ENCODE results near the gene MASP2.
"Not testable (repeated sequence)": the region's sequence is repeated elsewhere in the genome, so short reads cannot be mapped to it uniquely, and the experiment has no call there.

The MASP2 gene

DNA sequence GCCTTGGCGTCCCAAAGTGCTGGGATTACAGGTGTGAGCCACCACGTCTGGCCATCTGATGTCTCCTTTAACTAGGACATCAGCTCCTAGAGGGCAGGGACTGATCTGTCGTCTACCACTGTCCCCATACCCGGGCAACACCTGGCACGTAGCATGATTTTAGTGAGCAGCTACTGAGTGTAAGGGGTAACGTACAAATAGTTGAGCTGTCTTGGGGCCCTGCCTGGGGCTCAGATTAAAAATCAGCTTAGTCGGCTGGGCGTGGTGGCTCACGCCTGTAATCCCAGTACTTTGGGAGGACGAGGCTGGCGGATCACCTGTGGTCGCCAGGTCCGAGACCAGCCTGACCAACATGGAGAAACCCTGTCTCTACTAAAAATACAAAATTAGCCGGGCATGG, 11.0 kb upstream of the MASP2 start:
- no peak for DNase-seq

DNA sequence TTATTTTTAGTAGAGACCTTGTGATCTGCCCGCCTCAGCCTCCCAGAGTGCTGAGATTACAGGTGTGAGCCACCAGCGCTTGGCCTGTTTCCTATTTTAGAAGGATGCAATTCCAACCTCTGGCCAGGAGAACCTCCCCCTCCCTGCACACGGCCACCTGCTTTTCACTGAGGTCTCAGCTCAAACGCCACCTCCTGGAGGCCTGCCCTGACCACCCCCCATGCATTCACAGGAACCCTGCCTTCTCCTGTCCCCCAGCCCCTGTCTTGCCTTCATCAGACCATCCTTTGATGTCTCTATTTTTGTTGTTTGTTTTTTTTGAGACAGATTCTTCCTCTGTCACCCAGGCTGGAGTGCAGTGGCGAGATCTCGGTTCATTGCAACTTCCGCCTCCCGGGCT, 10.4 kb upstream of the MASP2 start:
- no peak for DNase-seq

DNA sequence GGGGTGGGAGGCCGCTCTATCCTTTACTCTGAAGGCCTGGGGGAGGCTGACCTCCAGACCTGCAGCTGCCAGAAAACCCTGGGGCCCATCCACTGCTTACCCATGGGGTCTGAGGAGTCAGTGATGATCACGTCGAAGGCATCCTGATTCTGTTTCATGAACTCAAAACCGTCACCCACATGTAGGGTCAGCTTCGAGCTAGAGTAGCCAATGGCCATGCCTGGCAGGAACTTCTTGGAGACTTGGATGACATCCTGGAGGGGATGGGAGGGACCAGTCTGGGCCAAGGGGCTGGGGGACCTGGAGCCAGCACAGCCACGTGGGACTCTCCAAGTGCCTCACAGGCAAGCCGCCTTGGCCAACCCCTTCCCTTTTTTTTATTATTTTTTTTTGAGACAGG, 9.5 kb upstream of the MASP2 start:
- no peak for DNase-seq

DNA sequence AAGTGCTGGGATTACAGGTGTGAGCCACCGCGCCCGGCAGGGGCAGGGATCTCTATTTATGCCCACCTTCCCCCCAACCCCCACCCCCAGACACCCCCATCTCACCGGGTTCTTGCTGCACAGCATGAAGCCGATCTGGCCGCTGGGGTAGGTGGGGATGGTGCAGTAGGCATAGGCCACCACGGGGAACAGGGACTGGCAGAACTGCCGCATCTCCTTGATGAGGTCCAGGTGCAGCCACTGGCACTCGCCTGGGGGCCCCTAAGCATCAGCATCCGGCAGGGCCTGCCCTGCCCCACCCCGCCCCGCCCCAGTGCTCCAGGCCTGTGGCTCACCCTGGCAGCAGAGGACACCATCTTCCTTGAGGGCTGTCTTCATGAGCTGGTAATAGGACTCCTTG, 8.6 kb upstream of the MASP2 start:
- DNase-seq = no peak

DNA sequence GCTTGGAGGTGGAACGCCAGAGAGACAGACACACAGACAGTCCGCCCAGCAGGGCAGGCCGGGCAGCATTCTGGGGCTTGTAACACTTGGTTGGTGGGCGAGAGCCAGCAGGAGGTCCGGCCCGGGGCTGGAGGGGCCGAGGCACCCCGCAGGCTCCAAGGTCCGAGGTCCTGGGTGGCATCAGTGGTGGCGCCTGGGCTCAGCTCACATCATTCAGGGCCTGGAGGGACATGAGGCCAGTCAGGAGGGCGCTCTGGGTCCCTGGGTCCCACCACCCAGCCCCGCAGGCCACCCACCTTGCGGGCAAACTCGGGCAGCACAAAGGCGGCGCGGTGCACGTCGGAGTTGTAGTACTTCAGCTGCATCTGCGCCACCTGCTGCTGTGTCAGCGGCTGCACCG, 7.6 kb upstream of the MASP2 start:
- no peak for DNase-seq

DNA sequence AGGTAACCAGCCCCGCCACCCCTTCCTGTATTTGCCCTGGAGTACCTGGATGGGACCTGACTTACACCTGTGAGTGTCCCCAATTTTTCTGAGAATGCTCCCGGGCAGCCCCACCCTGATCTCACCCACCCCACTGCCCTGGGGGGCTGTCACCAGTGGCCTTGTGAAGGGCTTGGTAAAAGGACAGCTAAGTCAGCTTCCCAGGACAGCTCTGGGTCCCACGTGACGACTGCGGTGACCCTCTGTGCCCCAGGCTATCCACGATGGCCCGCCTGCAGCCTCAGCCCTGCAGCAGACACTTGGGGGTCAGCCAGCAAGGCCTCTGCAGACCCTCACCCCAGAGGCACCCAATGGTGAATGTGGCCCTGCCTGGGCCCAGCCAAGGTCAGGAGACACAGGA, 7.1 kb upstream of the MASP2 start:
- no peak for DNase-seq

DNA sequence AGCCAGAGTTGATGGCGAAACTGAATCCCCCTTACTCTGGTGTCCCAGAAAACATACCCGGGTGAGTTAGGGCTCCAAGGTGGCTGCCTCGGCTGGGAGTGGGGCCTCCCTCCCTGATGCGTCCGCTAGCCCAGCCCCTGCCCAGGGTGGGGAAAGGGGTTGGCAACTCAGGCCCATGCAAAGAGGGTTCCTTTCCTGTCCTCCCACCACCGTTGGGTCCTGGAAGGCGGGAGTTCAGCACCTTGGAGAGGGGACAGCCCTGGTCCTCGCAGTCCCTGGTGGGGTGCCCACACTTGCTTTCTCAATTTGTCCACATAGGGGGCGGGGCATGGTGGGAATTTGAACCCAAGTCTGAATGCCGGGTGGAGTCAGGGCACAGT, 6.7 kb upstream of the MASP2 start:
- no peak for DNase-seq

DNA sequence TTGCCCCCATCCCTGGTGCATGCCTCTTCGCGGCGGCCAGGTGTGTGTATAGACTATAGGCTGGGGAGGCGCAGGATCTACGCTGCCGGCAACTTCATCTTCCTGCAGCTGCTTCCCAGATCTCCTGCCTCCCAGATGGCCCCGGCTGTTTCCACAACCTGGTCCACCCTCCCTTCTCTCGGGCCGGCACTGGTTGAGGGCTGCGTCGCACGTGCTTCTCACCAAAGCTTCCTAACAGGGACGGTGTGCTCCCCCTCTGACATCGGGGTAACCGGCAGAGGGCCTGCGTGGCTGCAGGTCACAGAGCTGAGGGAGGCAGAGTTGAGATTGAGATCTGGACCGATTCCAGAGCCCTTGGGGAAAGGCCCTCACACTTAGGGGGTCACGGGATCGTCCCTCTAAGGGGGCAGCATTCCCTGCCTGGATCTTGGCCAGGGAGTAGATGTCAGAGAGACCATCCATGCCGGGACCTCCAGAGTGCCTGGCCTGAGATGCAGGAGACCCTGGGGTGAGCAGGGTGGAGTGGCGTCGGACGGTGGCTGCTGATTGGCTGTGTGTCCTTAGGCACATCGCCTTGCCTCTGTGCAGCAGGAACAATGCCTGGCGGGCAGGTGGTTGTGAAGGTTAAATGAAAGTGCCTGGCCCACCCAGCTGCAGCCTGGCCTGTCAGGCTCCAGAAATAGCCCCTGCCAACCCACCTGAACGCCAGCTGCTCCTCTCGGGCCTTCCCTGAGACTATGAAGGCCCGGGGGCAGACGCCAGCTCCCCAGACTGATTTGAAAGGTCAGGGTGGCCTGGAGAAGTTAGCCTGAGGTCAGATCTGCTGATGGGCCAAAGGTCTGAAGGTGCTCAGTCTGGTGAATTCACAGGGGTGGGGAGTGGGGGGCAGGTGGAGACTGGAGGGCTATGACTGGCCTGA, 6.1 kb upstream of the MASP2 start:
- no peak for DNase-seq

DNA sequence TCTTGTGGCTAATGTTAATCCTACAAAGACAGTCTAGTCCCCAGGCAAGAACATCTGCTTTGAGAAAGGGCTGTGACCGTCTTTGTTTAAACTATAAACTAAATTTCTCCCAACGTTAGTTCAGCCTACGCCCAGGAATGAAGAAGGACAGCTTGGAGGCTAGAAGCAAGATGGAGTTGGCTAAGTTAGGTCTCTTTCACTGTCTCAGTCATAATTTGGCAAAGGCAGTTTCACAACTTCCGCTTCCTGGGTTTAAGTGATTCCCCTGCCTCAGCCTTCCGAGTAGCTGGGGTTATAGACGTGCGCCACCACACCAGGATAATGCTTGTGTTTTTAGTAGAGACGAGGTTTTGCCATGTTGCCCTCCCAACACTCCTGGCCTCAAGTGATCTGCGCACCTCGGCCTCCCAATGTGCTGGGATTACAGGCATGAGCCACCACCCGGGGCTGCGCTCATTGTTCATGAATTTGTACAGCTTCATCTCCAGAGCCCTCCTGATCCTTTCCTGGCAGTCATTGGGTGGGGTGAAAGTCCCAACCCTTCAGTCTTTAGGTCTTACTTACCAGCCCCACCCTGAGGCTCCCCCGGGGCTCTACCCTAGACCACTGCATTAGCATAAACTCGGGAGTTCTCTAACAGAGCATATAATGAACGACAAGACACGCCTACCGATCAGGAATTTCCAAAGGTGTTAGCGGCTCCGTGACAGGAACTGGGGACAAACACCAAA, 4.9 kb upstream of the MASP2 start:
- DNase-seq = no peak

DNA sequence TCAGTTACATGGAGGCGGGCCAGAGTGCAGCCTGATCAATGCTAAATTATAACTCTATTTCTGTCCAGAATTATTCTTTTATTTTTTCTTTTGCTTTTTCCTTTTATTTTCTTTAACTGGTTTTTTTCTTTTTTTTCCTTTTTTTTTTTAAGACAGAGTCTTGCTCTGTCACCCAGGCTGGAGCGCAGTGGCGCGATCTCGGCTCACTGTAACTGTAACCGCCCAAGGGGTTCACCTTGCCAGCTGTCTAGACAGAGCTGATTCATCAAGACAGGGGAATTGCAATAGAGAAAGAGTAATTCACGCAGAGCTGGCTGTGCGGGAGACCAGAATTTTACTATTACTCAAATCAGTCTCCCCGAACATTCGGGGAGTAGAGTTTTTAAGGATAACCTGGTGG, 4.1 kb upstream of the MASP2 start:
- not testable (repeated sequence) for DNase-seq

DNA sequence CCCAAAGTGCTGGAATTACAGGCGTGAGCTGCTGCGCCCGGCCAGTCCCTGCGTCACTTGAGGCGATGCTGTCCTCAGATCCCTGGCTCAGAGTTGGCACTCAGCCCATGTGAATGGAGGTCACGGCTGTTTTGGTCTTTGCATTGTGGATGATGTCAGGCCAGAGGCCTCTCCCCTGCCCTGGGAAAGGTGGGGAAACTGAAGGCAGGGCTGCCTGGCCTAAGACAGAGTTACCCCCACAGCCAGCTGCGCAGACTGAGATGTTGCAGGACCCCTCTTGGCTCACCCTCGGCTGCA, 821 bp downstream of the MASP2 start:
- no peak for DNase-seq

DNA sequence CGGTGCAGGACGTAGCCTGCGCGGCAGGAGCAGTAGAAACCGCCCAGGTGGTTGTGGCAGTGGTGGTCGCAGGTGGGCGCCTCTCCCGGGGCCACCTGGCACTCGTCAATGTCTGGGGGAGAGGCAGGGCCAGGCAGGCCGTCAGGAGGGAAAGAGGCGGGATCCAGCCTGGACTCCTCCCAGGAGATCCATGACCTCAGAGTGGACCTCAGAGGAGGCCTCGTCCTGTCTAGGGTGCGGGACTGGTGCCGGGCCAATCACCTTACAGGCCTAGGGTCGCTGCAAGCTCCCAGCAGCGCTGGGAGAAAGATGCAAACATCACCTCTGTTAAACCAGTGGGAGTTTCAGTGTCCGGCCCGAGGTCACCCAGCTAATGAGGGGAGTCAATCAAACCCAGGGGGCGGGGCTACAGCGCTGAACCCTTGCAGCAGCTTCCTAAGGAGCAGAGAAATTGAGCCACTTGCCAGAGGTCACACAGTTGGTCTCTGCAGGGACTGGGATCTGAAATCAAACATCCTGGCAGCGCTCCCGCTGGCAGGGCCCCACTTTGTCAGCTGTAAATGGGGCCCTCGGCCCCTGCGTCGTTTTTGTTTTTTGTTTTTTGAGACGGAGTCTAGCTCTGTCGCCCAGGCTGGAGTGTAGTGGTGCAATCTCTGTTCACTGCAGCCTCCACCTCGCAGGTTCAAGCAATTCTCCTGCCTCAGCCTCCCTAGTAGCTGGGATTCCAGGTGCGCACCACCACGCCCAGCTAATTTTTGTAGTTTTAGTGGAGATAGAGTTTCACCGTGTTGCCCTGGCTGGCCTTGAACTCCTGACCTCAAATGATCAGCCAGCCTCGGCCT, 1.4 kb downstream of the MASP2 start:
- DNase-seq = no peak

DNA sequence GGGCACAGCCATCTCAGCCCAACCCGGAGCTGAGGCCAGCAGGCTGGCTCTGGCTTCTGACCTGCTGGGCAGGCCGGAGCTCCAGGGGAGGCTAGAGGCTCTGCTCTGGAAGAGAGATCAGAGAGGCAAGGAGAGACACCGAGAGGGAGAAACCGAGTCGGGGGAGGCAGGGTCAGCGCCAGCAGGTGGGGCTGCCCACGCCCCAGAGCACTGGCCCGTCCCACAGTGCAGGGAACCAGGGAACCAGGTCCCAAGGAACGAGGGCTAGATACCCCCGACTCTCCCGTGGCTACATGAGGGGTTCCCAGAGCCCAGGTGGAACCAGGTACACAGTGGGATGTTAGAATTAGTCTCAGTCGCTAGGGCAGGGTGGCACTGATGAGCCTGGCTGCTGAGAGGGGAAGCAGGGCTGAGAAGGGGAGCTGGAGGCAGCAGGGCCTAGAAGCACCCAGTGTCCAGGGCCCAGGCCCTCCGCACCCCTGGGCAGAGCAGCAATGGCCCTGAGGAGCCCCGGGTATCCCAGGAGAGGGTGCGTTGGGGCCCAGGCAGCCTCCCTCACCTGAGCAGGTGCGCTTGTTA, 2.1 kb downstream of the MASP2 start:
- DNase-seq = no peak

DNA sequence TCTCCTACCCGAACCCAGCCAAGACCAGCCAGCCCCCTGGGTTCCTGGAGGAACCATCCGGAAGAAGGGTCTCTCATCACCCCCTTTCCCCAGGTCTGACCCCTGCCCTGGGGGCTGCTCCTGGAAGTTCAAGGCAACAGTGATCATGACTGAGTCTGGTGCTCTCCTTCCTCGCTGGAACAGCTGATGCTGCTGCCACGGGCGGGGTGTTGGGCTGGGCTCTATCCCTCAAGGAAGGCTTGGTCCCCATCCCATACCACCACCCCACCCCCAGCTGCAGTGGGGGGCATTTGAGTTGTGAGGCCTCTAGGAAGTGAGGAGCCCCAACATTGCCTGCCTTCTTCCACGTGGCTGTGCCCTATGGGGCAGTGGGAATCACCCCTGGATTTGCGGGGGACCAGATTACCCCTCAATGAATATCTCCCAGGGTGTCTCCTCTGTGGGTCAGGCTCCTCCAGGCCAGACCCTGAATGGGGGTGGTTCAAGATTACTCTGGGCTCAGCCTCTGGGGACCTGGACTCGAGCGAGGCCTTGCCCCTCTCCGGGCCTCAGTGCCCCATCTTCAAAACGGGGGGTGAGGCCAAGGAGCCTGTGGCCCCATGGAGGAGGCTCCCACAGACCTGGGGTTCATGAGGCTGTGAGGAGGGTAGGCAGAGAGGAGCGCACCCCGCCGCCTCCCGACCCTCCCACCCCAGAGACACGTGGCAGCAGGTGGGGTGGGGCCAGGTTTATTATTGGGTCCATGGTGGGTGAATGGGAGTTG, 2.8 kb downstream of the MASP2 start:
- no peak for DNase-seq

DNA sequence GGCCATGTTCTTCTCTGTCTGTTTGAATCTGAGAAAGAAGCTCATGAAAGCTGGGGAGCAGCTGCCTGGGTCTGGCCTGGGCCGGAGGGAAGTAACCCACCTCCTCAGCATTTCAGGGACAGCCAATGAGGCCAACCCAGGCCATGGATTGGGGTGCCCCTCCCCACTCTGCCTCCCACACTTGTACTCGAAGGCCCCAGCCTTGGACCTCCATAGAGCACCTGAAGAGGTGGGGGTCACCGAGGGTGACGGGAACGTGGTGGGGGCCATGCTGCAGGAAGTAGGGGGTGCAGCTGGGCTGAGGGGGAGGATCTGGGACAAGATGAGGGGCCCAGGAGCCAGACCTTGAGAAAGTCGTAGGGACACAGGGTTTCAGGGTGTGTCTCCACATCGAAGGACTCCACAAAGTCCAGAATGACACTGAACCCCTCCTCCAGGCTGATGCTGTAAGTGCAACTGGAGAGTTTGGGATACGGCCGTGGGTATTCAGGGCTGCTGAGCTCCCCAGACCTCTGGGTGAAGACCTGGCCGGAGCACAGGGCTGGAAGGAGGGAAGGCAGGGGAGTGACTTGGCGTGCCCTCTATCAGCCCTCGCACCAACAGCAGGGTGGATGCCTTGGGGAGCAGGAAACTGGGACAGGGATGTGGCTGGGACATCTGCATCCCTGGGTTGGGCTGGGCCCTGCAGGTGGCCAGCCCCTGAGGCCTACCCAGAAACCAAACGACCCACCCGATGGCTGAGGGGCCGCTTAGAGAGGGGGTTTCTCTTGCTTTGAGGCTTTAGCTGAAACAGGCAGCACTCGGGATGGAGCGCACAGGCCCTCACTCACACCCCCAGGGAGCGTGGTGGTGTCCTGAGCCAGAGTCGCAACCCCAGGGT, 3.8 kb downstream of the MASP2 start:
- no peak for DNase-seq

DNA sequence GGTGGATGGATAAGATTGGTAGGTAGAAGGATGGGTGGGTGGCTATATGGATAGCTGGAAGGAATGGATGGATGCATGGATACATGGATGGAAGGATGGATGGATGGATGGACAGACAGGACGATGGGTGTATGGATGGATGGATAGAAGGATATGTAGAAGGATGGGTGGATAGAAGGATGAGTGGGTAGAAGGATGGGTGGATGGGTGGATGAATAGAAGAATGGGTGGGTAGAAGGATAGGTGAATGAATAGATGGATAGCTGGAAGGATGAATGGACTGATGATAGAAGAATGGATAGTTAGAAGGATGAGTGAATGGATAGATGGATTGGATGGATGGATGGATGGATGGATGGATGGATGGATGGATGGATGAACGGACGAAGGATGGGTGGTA, 5.0 kb downstream of the MASP2 start:
- no peak for DNase-seq

DNA sequence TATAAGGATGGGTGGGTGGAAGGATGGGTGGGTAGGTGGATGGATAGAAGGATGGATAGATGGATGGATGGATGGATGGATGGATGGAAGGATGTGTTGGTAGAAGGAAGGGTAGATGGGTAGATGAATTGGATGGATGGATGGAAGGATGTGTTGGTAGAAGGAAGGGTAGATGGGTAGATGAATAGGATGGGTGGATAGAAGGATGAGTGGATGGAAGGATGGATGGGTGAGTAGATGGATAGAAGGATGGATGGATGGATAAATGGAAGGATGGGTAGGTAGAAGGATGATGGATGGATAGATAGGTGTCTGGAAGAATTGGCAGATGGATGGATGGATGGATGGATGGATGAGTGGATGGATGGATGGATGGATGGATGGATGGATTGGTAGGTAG, 6.0 kb downstream of the MASP2 start:
- DNase-seq = no peak

DNA sequence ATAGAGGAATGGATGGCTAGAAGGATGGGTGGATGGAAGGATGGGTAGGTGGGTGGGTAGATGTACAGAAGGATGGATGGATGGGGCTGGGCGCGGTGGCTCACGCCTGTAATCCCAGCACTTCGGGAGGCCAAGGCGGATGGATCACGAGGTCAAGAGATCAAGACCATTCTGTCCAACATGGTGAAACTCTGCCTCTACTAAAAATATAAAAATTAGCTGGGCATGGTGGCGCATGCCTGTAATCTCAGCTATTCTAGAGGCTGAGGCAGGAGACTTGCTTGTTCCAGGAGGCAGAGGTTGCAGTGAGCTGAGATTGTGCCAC, 7.0 kb downstream of the MASP2 start:
- DNase-seq = not testable (repeated sequence)

DNA sequence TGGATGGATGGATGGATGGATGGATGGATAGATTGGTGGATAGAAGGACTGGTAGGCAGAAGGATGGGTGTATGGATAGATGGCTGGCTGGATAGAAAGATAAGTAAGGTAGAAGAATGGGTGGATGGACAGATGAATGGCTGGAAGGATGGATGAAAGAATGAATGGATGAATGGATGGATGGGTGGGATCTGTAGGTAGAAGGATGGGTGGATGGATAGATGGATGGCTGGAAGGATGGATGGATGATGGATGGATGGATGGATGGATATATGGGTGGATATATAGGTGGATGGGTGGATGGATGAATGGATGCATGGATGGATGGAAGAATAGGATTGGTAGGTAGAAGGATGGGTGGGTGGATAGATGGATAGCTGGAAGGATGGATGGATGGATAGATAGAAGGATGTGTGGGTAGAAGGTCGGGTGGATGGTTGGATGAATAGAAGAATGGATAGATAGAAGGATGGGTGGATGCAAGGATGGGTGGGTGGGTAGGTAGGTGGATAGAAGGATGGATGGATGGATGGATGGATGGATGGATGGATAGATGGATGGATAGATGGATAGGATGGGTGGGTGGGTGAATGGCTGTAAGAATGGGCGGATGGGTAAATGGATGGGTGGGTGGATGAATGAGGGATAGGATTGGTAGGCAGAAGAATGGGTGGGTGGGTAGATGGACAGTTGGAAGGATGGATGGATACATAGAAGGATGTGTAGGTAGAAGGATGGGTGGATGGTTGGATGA, 7.5 kb downstream of the MASP2 start:
- no peak for DNase-seq

DNA sequence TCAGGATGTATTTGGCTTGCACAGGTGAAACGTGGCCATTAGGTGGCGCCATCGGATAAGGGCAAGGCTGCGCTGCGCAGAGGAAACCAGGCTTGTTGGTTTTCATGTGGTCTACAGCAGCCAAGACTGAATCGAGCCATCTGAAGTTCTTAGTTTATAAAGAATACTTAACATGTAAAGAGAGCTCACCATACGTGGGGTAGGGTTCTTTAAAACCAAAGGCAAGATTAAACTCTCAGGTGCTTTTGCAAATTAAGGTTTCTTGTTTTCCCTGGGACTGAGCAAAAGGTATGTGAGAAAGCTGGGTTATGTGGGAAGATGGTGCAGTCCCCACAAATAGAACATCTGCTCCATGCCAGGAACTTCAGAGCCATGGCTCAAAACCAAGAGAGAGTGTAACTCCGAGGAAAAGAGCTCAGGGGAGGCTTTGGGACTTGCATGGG, 9.3 kb downstream of the MASP2 start:
- DNase-seq = peak; percentile 91

Measured in activated CD4-positive, alpha-beta T cell treated with anti-CD3 and anti-CD28 coated beads, Interleukin-2, amount 50 U/mL, for 1 hour (primary cell).